NCI-H82 (cell line): ENCODE data around the gene THUMPD2.
A peak's percentile ranks its signal among the peaks of the same experiment; 100 is the strongest.

ENCODE experiments used
- DNase-seq: peaks from one replicate; lab custom pipeline; 2025; lab: John Stamatoyannopoulos, UW

THUMPD2 gene

DNA sequence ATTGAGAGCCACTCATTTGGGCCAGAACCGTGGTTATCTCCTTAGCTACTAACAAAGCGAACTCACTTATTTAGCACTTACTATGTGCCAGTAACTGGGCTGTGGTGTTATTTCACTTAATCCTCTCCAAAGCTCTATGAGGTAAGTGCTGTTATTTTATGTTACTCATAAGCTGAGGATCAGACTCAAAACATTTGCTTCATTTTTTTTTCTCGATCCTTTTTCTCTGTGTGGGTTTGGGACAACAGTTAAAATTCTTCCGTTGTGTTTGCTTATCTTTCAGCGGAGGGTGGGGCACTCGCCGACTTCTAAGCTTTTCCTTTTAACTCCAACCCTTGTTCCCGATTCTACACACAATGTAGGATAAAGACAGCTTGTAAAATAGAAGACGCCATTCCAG is 60.6 kb downstream of the THUMPD2 start:
- no peak for DNase-seq

GRCh38 chr2:39717067-39717466 is 62.0 kb downstream of the THUMPD2 start:
- DNase-seq: peak; percentile 89

GRCh38 chr2:39715822-39716221 is 63.2 kb downstream of the THUMPD2 start:
- no peak for DNase-seq

DNA sequence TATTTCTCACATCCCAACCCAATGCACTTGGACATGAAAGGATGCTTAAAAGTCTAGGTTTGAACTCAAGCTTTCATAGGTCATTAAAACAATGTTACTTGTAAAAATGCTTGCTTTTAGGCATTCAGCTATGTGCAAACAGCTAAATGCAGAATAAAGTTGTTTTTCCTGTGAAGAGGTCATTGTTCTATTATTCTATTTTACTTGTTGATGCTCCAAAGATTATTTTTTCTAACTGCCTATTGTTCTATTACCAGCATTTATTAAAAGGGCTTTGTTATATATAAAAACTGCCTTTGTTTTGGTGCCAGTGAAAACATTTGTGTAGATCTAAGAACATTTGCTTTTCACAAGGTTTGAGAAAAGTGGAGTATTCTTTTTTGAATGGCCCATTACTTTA is 64.0 kb downstream of the THUMPD2 start:
- no peak for DNase-seq

GRCh38 chr2:39712953-39713352 is 66.1 kb downstream of the THUMPD2 start:
- no peak for DNase-seq

GRCh38 chr2:39710807-39711206 is 68.3 kb downstream of the THUMPD2 start:
- DNase-seq: no peak

DNA sequence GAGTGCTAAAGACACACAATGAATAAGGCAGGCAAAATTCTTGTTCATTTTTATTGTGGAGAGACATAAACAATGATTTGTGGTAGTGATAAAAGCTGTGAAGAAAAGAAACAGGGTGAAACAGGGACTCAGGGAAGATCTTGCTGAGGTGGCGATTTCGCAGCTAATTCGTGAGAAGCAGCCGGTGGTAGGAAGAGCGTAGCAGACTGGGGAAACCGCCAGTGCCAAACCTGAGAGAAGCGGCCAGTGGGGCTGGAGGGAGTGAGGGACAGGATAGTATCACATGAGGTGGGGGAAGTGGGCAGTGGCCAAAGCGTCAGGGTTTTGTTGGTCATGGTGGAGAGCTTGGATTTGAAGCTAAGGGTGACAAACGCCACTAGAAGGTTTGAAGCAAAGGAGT is 71.1 kb downstream of the THUMPD2 start:
- no peak for DNase-seq

- DNase-seq: no peak
These were observed 72.1 kb downstream of the THUMPD2 start for GRCh38 chr2:39706945-39707344.

DNA sequence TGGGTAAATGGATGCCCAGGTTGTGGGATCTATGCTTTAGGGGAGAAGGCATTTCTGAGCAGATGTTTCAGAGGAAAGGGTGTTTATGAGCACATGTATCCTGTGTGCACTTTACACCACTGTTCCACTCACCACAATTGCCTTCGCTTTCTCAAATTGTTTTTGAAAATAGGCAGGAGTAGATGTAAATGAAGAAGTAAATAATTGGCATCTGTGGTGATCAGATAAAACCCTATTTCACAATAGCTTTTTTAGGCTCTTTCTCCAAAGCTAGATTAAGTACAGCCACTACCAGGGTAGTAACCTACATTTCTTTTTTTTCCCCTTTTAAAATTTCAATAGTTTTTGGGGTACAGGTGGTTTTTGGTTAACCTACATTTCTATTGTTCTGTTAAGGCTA is 72.7 kb downstream of the THUMPD2 start:
- DNase-seq: no peak

- no peak for DNase-seq
These were observed 73.4 kb downstream of the THUMPD2 start for GRCh38 chr2:39705638-39706037.

GRCh38 chr2:39704540-39704939 is 74.5 kb downstream of the THUMPD2 start:
- DNase-seq: no peak

DNA sequence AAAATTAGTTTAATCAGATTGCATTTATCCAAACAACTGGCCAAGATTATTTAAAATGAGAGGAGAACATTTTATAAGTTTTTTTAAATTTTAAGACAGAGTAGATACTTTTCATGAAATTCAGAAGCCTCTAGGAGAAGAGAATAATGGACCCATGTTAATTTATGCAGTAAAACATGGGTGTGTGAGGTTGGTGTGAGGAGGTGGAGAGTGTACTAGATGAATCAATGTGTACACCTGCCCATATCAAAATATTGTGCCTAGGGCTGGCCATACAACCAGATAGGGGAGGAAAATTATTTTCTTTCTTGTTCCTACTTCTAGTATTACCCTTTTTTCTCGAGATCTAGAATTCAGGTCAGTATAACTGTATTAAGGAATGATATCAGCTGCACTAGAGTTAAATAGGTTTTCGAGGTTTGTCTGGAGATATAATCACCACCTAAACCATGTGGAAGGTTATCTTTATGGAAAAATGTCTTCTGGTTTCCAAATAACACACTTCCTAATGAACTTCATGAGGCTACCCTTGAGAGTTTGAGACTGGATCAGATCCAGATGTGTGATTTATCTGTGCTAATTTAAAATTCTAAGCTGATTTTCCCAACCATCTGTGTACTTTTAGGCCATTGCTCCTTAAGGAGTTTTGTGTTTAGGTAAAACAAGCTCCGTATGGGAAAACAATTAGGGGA is 75.7 kb downstream of the THUMPD2 start:
- DNase-seq: no peak

DNA sequence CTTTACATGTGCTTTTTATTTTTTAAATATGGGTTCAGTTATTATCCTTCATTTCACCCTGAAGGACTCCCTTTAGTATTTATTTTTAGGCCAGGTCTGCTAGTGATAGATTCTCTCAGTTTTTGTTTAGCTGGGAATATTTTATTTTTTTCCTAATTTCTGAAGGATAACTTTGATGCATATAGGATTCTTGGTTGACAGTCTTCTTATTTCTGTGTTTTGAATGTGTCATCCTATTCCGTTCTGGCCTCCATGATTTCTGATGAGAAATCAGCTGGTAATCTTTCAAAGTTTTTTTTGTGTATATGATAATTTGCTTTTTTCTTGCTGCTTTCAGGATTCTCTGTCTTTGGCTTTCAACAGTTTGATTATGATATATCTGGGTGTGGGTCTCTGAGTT is 77.9 kb downstream of the THUMPD2 start:
- DNase-seq: no peak

DNA sequence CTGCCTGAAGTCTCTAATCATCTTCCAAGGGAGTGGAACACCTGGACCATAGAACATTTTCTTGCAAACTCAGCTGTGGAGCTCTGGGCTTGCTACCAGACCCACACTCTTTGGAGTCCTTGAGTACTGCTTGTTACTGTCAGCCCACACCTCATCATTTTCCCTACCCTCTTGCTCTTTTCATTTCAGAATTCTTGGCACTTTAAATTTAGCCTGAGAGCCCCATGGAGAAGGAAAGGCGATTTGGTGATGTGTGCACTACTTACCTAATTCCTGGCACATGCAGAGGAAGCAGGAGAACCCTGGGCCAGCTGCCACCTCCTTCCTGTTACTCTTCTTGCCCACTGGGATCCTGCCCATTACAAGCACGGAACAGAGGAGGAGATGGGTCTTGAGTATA is 81.6 kb downstream of the THUMPD2 start:
- DNase-seq: no peak

GRCh38 chr2:39696838-39697237 is 82.2 kb downstream of the THUMPD2 start:
- peak; percentile 24 for DNase-seq

GRCh38 chr2:39696101-39696553 is 82.9 kb downstream of the THUMPD2 start:
- peak; percentile 65 for DNase-seq

- no peak for DNase-seq
These were observed 85.8 kb downstream of the THUMPD2 start for GRCh38 chr2:39693245-39693644.

- DNase-seq: no peak
These were observed 89.2 kb downstream of the THUMPD2 start for GRCh38 chr2:39689876-39690275.

DNA sequence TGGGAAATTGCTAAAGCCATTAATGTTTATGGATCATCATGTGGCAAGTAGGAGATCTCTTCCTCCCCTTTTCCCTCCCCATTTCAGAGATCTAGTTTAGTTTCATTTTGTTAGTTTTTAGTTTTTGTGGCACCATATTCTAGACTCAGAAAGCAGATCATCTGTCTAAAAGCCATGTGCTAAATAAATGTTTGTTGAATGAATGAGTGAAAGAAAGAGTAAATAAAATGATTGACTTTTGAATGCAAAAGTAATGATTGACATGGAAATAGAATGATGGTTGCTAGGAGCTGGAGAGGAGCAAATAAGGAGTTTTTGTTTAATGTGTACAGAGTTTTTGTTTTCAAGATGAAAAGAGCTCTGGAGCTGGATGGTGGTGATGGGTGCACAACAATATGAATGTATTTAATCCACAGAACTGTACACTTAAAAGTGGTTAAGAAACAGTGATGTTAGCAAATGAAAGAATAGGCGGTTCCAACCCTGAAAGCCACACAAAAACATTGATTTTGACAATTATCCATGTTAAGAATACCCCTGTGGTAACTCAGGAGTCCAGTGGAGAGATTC is 89.7 kb downstream of the THUMPD2 start:
- no peak for DNase-seq

- no peak for DNase-seq
These were observed 90.9 kb downstream of the THUMPD2 start for GRCh38 chr2:39688181-39688580.

GRCh38 chr2:39686456-39686855 is 92.6 kb downstream of the THUMPD2 start:
- DNase-seq: no peak
